SH-SY5Y (cell line): ENCODE data around the gene ZNF554.

ENCODE experiments used
- GATA2 ChIP-seq: IDR thresholded peaks from 2 replicates; pipeline ENCODE4 v1.6.1; 2011; ENCODE audit warnings: mild to moderate bottlenecking, low read depth, low read length
- GATA3 ChIP-seq: IDR thresholded peaks from 2 replicates; pipeline ENCODE4 v1.6.1; 2011; ENCODE audit warnings: low read depth, mild to moderate bottlenecking, low read length, moderate library complexity

ZNF554 gene

DNA sequence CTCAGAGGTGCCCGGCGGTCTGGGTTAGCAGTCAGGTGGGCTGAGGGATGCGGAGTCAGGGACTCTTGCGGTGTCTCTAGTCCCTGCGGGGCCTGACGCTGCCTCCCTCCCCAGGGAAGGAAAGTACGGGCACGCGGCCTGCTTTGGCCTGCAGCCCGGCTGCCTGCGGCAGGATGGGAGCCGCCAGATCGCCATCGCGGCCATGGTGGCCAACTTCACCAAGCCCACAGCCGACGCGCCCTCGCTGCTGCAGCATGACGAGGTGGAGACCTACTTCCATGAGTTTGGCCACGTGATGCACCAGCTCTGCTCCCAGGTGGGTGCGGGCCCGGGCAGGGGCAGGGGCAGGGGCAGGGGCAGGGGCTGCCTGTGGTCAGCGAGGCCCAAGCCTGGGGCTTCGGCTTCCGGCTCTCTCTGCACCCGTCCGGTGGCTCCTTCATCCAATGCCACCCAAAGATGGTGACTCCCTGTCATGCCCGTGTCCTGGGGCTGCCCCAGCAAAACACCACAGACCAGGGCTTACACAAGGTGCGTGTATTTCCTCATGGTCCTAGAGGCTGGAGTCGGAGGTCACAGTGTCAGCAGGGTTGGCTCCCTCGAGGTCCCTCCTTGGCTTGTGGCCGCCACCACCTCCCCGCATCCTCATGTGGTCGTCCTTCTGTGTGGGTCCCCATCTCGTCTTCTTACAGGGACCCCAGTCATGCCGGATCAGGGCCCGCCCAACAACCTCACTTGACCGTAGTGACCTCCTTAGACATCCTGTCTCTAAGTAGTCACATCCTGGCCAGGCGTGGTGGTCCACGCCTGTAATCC, 11.3 kb upstream of the ZNF554 start:
- TF ChIP-seq GATA3: no peak
- no peak for TF ChIP-seq GATA2

DNA sequence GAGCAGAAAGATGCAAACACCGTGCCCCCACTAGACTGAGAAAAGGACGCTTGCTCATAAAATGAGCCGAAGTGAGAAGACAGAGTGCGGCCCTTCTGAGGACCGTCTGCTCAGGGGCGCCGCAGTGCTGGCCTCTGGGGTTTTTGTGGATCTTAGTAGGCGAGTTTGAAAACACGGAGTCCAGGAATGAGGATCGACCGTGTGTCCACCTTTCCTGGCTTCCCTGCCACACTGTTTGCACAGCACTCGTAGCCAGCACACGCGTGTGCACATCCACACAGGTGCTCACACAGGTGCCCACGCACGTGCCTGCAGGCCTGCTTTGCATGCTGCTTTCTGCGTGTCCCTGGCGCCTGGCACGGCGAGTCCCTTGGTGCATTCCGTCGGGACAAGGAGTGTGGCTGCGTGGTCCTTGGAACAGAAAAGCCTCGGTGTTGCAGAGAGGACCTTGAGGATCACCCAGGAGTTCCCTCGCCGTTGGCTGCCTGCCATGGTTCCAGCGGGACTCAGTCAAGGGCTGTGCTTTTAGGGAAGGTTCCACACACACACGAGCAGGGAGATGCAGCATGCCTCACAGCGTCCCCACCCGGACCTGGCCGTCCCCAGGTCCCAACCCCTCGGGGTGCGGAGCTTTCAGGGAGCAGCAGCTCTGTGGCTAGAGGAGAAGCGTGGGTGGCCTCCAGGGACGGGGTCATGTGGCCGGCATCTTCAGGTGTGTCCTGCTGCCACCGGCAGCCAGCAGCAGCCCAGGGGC, 10.1 kb upstream of the ZNF554 start:
- no peak for TF ChIP-seq GATA2
- no peak for TF ChIP-seq GATA3

DNA sequence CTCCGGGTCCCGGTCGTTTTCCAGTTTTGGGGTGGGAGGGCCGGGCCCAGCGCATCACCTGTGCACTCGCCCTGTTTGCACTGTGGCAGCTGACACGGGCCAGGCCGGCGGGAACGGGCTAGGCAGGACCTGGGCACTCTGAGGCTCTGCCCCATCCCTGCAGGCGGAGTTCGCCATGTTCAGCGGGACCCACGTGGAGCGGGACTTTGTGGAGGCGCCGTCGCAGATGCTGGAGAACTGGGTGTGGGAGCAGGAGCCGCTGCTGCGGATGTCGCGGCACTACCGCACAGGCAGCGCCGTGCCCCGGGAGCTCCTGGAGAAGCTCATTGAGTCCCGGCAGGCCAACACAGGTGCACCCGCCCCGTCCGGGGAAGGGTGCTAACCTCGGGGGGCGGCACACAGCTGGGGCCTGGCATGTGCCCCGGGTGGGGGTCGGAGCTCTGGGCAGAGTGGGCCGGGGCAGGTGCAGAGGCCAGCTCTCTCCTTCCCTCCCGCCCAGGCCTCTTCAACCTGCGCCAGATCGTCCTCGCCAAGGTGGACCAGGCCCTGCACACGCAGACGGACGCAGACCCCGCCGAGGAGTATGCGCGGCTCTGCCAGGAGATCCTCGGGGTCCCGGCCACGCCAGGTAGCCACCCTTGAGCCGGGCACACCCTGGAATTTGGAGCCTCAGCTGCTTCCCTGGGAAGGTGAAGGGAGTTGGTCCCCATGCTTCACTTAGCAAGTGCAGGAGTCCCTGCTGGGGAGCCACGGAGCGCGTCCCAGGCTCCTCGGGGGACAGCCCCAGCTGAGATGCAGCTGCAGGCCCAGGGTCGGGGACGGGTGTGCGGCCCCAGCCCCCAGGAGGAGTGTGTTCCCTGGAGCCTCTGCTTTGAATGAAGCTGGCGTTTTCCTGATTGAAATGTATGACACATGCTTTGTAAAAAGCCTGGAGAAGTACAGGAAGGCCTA, 9.3 kb upstream of the ZNF554 start:
- TF ChIP-seq GATA2: no peak
- no peak for TF ChIP-seq GATA3

DNA sequence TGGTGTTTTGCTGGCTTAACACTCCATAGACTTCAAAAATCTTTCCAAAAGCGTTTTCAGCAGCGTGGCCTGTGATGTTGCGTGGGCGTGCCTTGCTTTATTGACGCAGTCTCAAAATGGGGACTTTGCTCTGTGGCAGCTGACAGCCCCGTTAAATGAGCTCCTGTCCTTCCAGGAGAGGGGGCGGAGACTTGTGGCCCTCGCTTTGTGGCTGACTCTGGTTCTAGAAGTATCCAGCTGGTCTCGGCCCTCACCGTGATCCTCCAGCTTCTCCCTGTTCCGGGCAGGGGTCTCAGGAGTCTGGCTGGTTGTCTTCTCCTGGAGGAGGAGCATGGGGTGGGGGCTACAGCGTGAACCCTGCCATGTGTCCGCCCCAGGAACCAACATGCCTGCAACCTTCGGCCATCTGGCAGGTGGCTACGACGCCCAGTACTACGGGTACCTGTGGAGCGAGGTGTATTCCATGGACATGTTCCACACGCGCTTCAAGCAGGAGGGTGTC, 8.4 kb upstream of the ZNF554 start:
- TF ChIP-seq GATA2 (no peak), GATA3 (no peak)

DNA sequence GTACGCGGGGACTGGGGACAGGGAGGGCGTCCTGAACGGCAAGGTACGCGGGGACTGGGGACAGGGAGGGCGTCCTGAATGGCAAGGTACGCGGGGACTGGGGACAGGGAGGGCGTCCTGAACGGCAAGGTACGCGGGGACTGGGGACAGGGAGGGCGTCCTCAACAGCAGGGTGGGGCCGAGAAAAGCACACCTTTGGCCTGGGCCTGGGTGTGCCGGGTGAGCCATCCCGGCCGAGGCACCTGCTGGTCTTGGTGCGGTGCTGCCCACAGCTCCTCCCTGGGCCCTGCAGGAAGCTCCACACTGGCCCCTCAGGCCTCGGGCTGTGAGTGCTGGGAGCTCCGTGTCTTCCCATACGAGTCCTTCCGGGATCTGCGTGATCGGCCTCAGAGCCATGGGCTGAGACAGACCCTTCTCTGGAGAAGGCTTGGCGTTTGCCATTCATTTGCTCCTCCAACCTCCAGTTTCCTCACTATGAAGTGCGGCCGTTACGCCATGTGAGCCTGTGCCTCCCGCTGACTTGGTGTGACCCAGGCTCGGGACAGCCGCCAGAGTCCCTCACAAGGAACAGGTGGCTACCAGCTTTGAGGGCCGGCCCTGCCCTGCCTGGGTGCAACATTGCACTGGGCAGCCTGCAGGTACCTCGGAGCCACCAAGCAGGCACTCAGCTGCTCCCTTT, 7.8 kb upstream of the ZNF554 start:
- TF ChIP-seq GATA3: no peak
- no peak for TF ChIP-seq GATA2

DNA sequence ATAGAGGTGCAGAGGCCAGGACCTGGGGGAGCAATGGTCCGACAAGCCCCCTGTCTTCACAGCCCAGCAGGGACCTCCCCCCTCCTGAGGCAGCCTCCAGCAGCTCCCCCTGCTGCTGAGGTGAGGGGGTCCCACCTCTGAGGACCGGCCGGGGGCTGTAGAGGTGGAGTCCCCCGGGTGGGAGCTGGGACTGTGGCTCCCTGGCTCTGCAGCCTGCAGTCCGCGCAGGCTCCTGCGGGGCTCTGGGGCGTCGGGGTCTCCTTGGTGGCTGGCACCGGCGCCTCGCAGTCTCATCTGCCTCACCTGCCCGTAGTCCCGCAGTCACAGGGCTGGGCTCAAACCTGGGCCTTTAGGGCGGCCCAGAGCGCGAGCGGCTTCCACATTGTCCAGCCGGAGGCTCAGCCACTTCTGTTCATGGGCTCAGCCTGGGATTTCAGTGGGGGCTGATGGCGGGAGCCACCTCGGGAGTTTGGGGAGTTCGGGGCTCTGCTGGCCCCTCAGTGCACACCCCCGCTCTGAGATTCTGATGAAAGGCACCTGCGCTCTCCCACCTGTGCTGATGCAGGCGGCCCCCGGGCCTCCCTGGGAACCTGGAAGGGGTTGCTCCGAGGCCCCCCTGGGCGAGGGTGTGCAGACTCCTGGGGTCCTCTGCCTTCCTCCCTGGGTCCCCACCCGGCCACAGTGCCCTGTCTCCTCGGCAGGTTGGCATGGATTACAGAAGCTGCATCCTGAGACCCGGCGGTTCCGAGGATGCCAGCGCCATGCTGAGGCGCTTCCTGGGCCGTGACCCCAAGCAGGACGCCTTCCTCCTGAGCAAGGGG, 7.0 kb upstream of the ZNF554 start:
- TF ChIP-seq GATA2: no peak
- no peak for TF ChIP-seq GATA3

DNA sequence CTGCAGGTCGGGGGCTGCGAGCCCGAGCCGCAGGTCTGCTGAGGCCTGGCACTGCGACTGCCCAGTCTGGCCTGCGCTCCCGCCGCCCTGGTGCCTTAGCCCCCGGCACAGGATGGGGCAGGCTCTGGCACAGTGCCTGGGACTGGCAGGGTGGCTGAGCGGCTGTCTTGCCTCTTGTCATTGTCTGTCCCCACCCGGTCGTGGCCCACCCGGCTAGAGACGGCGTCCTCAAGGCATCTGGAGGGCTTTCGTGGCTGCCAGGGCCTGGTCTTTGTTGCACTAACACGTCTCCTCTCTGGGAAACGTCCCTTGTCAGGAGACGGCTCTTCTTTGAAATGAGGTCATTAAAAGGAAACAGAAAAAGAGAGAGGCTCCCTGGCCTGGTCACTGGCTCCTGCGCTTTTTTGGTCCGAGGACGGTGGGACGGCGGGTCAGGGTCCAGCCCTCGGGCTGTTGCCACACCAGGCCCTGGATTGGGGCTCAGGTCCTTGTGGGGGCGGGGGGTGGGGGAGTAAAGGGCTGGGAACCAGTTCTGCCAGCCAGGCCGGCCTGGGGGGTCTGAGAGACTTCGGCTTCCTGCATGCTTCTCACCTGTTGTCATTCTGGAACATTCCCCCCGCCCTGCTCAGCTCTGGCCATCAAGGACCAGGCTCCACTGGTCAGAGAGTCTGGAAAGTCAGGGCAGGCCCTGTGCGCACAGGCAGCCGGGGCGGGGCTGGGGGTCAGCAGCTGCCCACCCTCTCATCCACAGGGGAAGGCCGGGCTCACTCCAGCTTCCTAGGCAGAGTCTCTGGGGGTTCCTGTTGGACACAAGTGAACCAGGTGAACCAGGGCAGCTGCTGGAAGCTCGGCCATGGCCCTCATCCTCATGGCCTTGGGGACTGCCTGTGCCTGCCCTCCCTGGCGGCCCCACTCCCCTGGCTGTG, 6.2 kb upstream of the ZNF554 start:
- no peak for TF ChIP-seq GATA3
- TF ChIP-seq GATA2: no peak

DNA sequence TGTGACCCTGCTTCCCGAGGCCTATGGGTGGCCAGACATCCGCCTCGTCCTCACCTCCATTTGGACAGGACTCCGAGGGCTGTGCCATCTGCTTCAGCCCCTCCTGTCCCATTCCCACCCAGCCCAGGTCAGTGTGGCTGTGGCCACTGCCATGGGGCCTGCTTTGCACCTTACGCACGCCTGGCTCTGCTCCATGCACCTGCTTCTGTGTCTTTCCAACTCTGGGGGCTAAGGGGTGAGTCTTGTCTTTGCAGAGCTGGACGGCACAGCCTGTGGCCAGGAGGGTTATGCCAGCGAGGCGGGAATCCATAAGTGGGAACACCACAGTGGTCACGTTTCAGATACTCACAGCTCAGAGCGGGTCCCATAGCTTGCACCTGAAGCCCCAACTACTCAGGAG, 5.2 kb upstream of the ZNF554 start:
- TF ChIP-seq GATA3 (no peak), GATA2 (no peak)

DNA sequence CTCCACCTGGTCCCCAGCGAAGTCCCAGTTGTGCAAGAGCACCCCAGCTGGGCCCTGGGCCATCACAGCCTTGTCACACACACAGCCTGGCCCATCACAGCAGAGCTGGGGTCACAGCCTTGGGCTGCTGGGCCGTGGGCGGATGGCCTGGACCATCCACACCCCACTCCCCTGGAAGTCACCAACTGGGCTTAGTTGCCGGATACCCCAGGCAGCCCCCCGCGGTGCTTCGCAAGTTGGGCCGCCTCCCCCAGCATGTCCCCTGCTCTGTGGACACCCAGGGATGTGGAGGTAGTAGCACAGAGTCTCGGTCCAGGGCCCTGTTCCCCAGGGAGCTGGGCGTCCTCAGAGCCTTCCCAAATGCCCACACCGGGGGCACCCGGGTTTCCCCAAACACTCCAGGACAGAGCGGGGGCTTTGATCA, 4.5 kb upstream of the ZNF554 start:
- no peak for TF ChIP-seq GATA2
- no peak for TF ChIP-seq GATA3

DNA sequence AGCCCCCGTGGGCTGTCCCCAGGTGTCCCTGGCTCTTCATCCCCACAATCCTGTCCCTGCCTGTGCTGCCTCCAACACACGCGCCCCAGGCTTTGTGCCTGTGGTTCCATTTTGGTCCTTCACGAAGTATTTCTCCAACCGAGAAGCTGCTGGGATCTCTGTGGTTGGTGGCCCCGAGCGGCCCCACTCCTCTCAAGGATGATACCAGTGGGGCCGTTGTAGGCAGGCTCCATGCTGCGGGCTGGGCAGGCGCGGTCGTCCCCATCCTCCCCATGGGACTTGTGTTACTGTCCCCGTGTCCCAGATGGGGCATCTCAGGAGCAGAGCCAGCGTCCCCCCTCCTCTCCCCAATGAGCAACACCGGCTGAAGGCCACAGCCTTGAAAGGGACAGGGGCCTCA, 3.7 kb upstream of the ZNF554 start:
- TF ChIP-seq GATA3: no peak
- TF ChIP-seq GATA2: no peak

DNA sequence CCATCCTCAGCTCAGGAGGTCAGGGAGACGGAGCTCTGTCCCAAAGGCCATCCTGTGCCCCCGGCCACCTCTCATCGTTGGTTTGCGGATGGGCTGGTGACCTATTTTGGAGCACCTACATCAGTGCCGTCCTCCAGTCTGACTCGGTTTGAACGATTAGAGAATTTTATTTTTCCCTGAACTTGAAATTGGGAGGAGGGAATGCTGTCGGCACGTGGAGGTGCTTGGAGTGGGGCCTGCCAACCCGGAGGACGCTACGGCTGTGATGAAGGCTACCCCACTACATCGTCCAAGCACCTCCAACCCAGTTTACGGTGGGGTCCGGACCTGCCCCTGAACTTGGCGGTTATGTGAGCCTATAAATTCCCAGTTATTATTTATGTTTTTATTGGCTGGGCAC, 3.0 kb upstream of the ZNF554 start:
- TF ChIP-seq GATA3: no peak
- TF ChIP-seq GATA2: no peak

DNA sequence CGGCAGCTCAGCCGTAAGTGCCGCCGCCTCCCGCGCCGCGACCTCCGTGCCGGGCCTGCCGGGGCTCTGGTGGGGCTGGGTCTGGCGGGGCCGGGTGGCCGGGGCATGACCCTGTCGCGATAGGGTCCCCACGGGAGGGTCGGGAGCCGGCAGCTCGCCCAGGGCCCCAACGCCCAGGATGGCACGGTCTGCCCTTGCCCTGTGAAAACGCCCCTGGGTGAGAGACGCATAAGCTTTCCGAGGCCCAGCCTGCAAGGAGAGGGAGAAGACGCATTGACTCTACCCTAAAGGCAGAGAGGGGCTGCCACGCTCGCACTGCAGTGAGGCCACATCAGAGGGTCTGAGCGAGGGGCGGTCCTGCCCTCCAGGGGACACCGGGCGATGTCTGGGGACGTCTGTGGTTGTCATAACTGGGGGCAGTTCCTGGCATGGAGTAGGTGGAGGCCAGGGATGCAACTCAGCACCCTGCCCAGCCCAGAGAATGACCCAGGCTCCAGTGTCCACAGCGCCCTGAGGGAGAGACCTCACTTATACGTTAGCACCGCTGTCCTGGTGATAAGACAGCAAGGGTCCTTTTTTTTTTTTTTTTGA, 539 bp downstream of the ZNF554 start:
- TF ChIP-seq GATA2: no peak
- TF ChIP-seq GATA3: no peak
